ENCODE measurements around the gene SYS1.

Gene SYS1

DNA sequence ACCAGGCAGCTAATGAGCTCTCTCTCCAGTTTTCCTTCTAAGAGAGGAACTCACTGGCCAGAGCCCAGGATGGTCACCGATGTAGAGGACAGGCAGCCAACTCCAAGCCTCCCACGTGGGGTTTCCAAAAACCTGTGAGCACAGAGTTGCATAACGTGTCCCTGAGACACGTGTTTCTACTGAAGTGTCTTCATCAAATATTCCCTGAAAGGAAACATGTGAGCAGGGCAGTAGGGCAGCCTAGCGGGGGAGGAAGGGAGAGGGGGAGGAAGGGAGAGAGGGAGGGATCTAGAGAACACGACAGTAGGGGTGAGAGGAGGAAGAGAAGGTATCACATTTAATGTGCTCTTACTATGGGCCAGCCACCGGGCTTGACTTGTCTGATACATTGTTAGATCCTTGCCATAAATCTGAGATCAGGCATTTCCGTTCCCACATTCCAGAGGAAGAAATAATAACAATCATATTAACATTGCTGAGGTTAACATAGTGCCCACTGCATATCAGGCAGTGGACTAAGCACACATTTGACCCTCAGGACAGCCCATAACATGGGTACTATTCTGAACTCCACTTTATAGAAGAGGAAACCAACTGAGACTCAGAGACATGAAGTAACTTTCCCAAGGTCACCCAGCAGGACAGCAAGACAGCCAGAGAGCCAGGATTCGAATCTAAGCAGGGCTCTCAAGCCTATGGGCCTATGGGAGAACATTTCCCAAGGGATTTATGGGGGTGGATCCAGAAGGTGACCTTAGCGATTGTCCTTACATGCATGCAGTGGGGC is 4.5 kb upstream of the SYS1 start:
- DNase-seq (ENCODE audit: low spot score), result no peak

DNA sequence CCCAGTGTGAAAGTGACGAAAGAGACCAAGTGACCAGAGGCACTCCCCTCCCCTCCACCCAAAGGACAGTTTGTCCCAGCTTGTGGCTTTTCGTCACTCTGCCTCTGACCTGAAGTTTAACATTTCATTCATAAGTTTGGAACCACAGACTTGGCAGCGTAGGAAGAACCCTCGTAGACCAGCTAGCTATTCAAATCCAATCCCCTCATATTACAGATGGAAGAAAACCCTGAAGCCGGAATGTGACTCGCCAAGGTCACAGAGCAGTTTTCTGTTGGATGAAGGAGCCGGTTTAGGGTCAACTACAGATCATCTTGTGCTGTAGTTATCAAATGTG is 3.9 kb upstream of the SYS1 start:
- no peak for DNase-seq (ENCODE audit: low spot score)

DNA sequence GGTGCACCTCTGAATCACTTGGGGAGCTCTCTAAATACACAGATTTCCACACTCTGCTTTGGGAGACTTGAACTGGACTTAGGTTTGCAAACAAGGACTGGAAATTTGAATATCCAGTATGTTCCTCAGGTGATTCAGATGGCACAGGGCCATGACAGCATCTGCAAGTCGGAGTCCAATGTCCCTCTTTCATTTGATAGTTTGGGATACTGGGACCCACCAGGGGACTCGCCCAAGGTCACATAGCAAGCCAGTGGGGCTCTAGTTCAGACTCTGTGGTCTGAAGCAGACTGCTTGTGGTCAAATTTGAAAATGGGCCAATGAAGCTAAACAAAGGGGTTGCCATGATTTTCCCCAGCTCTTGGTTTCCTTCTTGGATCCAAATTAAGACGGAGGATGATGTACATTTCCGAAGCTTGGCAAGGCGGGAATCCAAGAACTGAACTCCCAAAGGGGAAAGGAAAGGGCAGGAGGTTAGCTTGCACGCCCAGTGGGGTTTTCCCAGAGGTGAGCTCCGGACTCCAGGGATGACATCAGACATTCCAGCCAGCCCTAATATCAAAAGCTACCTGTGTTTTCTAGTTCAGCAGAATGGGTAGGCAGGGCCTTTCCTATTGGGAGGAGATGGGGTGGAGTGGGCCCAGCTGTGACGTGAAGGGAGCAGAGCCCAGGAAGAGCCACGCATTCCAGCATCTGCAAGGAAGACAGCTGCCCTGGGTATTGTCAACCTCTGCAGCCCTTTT is 3.4 kb upstream of the SYS1 start:
- no peak for DNase-seq (ENCODE audit: low spot score)

DNA sequence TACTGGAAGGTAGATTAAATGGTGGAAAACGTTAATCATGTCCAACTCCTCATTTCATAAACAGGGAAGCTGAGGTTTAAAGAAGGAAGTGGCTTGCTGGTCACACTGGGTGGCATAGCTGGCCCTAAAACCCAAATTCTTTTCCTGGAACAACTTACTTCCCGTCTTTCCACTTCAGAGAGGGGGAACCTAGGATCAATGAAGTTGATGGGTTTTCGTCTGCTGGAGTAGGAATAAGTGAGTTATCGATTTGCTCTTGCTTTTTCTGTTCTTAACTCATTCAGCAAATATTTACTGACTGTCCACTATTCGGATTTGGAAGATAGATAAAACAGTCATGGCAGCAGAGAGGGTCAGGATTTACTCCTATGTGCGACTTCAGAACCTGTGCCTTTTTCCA is 1.2 kb upstream of the SYS1 start:
- DNase-seq (ENCODE audit: low spot score), result no peak

DNA sequence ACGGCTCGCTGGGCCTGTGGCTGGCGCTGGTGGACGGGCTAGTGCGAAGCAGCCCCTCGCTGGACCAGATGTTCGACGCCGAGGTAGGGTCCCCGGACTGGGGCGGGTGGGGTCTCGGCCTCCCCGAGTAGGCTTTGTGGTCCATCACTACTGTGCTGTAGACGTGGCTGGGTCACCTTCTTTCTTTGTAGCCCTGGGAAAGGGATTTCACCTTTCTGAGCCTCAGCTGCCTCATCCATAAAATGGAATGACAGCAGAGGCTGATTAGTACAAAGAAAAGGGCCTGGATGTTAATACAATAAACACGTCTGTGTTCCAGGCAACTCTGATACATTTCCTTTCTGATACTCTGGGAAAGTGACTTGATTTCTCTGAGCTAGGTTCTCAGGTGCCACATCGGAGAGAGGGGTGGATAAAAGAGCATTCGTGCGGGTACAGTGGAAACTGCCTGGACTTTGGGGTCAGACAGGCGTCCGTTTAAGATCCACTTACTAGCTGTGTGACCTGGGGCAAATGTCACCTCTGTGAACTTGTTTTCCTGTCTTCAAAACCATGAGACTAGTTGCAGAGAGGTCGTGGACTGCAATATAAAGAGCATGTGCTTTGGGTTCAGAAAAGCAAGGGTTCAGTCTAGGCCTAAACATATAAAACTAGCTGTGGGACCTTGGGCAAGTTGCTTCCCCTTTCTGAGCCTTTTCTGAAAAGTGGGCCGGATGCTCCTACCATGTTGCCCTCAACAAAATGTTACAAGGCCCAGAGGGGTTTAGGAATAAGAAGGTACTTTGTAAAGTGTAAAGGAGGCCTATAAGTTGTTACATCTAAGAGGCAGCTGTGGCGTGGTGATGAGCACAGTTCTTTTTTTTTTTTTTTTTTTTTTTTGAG is 896 bp downstream of the SYS1 start:
- DNase-seq (ENCODE audit: low spot score), result no peak

DNA sequence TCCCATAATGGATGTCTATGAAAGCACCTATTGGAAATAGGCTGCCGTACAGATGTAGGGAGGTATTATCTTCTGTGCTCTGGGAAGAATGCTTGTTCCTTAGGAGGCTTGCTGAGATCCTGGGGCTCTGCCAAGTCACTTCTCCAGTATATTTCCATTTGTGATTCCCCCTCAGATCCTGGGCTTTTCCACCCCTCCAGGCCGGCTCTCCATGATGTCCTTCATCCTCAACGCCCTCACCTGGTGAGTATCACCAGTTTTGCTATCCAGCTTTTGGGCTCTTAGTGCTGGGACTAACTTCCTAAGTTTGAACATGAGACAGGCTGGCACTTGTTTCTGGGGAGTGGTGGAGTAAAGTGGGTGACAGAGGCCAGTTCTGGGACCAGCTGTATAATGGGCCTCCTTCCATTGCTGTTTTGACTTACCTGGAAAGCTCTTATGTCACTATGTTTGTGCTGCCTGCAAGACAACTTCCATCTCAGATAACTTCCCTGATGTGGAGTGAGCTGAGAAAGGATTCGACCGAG is 2.6 kb downstream of the SYS1 start:
- DNase-seq (ENCODE audit: low spot score), result no peak

DNA sequence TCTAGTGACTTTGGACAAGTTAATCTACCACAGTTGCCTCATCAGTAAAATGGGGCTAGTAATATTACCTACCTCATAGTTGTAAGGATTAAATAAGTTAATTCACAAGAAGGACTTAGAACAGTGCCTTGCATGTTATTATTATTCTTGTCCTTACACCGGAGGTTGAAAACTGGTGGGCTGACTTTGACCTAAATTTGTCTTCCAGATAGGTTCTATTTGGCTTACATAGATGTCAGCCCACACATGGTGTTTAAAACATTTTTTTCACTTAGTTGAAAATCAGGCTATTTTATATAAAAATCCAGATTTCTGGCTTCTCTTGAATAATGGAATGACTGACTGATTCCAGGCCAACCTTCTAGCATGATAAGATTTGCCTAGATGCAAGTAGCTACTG is 3.2 kb downstream of the SYS1 start:
- DNase-seq (ENCODE audit: low spot score), result no peak

DNA sequence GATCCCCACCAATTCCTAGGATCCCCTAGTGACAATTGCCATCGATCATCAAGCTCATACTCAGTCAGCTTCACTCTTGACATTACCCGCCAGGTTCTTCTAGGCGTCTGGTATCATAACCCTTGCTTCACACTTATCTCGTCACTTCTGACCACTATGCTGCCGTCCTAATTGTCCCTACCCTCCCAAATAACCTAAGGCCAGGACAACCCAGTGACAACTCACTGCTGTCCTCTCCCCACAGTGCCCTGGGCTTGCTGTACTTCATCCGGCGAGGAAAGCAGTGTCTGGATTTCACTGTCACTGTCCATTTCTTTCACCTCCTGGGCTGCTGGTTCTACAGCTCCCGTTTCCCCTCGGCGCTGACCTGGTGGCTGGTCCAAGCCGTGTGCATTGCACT is 3.7 kb downstream of the SYS1 start:
- no peak for DNase-seq (ENCODE audit: low spot score)

DNA sequence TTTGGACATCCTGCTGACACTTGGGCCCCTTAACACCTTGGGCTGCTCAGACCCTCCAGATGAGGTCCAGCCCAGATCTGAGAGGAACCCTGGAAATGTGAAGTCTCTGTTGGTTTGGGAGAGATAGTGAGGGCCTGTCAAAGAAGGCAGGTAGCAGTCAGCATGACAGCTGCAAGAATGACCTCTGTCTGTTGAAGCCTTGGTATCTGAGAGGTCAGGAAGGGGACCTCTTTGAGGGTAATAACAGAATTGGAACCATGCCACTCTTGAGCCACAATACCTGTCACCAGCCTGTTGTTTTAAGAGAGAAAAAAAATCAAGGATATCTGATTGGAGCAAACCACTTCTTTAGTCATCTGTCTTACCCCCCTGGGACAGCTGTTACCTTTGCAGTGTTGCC is 4.2 kb downstream of the SYS1 start:
- DNase-seq (ENCODE audit: low spot score), result no peak

DNA sequence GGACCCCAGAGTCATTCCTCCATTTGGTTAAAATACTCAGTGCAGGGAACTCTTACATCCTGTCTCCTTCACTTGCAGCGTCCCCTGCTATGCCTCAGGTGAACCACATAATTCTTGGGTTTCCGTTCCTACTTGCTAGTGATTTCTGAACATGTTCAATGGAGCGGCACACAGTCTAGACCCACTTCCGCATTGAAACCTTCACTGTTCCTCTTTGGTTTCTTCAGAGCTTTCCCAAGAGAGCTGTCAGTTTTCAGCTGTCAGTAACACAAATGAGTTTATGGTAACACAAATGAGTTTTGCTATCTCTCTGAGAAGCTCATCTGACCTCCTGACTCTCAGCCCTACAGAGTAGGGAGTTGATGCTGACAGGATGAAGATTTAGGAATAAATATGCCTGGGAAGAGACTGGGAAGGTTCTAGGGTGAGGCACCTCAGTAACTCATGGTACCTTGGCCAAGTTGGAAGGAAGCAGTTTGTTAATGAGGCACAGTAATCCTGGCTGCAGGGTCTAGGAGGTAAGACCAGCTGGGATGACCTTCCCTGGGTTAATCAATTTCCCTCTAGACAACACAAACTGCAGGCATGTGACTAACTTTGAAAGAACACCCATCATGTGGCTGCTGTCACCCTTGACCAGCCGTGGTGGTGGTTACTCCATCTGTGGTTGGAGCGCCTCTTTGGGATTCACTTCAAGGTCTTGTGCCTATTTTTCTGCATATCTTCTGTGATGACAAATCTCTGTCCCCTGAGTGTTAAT is 5.4 kb downstream of the SYS1 start:
- no peak for DNase-seq (ENCODE audit: low spot score)

DNA sequence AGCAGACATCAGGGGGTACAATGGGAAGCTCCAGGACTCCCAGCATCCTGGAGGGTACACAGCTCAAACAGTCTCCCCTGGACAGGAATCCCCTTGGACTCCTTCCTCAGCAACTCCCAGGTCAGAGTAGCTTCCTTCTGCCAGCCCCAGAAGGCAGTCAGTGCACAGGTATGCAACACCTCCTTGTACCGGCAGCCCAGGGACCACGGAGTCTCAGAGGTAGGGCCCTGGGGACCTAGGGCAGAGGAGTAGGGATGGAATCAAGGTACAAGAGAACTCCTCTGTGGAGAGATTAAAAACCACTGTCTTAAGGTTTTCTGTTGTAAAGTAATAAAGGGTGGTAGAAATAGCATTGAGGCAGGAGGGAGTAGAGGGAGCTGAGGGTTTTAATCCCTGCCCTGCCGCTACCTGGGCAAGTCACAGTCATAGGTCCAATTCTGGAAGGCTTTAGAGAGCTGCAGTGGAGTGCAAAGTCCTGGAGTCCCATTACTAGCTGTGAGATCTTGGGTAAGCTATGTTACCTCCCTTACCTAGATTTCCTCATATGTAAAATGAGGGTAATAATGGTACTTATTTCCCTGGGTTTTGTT is 7.7 kb downstream of the SYS1 start:
- DNase-seq (ENCODE audit: low spot score), result no peak

DNA sequence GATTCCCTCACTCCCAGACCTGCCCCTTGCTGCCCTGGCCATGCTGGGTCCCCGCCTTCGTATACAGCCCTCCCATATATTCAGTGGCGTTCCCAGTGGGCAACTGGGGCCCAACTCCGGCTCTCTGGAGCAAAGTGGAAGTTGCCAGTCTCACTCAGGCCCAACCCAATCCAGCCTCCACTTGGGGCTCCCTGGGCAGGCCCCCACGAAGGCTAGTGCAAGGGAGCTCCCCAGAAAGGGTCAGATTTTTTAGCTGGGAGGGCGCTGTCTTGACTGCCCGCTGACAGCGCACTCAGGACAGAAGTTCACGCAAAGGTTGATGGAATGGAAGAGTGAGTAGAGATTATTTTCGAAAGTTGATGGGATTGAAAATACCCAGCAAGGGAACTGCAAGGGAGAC is 9.3 kb downstream of the SYS1 start:
- DNase-seq (ENCODE audit: low spot score), result no peak

DNA sequence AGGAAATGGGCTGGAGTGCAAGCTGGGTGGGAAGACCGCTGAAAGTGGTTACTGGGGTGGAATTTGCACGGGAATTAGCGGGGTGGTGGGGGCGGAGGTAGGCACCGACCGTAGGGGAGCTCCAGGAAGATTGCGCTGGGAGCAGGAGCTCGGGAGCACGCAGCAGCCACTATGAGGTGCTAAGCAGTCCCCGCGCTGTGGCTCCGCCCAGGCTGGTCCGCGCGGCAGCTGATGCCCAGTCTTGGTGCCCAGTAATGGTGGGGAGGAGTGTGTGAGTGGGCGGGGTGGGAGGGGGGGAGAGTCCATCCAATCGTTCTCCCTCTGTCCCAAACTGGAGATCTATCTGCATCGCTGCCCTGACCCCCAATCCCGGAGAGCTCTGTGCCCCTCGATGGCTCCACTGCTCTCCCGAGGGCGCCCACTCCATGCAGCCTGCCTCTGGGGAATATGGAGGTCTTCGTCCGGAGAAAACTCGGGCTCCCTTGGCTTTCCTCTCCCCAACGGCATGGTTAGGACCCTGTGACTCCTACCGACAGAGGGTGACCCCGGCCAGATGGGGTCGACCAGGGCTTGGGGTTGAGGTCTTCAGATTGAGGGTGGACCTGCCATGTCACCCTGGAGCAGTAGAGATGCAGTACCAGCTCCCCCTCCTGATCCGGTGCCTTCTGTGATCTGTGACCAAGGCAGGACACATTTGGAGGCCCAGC is 9.8 kb downstream of the SYS1 start:
- no peak for DNase-seq (ENCODE audit: low spot score)

DNA sequence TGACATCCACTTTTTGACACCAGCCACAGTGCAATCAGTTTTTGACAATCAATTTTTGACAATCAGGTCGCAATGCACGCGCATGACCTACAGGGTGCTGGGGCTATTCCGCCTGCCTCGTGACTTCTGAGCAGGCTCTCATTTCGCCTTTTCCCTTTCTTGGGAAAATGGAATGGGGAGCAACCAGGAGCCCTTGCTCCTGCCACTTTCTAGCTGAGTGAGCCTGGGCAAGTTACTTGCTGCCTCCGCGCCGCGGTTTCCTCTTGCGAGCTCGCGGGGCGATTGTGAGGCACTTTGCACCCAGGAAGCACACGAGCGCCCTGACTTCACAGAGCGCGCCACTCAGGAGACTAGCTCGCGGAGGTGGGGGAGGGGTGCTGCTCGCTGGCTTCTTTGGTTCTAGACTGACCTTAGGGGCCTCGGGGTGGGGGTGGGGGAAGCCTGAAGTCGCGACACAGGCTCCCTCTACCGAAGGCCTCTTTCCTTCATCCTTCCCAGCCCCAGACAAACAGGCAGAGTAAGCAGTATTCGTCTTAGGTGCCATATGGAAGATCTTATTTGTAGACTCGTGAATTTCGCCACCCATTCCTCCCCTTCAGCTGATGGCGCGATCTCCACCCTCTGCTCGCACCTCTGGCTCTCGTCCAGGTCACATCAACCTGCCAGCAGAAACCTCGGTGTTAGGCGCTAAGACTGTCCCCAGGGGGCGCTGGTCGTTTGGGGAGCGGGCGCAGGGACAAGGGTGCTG is 10.6 kb downstream of the SYS1 start:
- DNase-seq (ENCODE audit: low spot score), result peak; percentile 77

DNA sequence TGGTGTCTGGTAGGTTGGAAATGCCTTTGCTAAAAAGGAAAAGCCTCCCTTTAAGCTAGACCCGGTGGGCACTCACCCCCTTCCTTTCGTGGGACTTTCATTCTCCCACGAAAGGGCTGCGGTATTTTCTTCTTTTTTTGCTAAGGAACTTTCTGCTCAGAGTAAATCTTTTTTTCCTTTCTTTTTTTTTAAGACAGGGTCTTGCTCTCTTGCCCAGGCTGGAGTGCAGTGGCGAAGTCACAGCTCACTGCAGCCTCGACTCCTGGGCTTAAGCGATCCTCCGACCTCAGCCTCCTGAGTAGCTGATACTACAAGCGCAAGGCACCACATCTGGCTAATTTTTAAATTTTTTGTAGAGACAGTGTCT is 11.1 kb downstream of the SYS1 start:
- no peak for DNase-seq (ENCODE audit: low spot score)

DNA sequence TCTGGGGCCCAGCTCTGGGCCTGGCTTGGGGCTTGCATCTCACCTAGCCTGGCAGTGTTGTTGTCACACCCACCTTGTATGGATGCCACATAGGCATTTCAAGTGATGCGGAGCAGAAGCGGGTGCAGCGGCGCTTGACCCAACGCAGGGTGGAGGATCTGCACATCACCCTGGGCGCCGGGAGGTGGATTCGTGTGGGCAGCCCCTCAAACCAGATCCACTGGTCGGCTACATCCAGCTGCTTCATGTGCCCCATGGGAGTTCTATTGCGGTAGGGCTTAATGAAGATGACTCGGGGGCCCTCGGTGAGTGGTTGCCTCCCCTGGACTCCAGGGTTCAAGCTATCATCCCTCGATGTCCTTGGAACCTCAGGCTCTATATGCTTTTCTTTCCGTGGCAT is 12.0 kb downstream of the SYS1 start:
- no peak for DNase-seq (ENCODE audit: low spot score)

DNA sequence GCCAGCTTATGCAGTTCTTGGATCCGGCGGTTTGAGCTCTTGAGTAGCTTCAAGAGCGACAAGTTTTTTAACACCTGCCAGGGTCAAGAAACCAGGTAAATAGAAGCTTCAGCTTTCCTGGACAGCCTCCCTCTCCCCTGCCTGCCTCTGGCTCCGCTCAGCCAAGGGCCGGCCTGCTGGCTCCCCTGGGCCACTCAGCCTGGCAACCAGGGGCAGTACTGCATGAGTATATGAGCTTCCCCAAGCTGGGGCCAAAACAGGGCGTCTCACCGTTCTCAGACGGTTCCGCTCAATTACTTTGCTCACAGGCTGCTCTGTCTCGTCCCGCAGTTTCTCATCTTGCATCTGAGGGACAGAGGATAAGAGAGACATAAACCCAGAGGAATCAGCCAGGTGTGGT is 14.3 kb downstream of the SYS1 start:
- DNase-seq (ENCODE audit: low spot score), result no peak

DNA sequence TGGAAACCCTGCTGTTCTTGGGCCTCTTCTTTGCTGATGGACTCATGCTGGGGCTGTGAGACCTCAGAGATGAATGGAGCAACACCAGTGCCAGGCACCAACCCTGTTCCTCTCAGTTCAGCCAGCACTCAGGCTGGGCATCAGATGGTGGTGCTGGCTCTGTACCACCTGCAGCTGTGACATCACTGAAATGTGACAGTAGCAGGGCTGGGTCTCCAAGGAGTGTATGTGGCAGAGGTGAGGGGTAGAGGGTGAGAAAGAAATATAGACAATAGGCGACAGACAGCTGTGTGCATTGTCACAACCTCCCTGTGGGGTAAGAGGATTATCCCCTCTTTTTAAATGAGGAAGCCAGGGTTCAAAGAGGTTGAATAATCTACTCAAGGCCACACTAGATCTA is 15.2 kb downstream of the SYS1 start, which contains the start of gene TP53TG5:
Gene TP53TG5, minus strand, starts transcription at position 135 of the 400 bp plus-strand sequence. Its CDS starts 89 bp downstream, at position 46.
- DNase-seq (ENCODE audit: low spot score), result no peak

DNA sequence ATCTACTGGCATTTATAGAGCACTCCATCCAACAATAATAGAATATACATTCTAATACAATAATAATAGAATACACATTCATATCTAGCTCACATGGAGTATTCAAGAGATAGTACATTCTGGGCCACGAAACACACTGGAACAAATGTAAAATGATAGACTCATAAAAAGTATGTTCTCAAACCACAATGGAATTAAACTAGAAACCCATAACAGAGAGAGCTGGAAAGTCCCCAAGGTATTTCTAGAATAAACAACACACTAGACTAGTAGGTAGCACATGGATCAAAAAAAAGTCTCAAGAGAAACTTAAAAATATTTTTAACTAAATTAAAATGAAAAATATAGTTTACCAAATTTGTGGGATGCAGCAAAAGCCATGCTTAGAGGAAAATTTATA is 24.3 kb downstream of the SYS1 start:
- DNase-seq (ENCODE audit: low spot score), result no peak

DNA sequence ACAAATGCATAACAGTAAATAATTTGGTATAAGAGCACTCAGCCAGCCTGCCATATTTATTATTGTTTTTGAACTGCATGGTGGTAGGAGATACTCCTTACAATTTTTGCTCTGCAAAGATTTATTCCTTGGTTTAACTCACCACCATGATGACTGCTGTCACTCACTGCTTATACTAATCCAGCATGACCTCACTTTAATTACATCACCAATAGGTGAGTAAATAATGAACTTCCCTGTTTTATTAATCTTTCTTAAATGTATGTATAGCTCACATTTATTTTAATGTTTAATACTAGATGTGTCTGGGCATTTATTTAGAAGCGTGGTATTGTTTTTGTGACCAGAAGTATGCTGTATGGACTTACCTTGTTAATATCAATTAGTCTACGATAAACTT is 28.0 kb downstream of the SYS1 start:
- no peak for DNase-seq (ENCODE audit: low spot score)

Measured in COLO829 (cell line).